Ovary (tissue), 3 donors: ENCODE measurements around the gene C1QTNF1.

Experiments
- EP300 ChIP-seq: sonication (generic); formaldehyde crosslinking; IDR thresholded peaks from one replicate; pipeline ENCODE4 v1.6.1; 2017; ENCODE audit warnings: antibody characterized with exemption
- POLR2A ChIP-seq: fragments of 450-650 bp; IDR thresholded peaks from one replicate; pipeline ENCODE4 v1.6.1; 2017; ENCODE audit warnings: antibody characterized with exemption, mild to moderate bottlenecking, moderate library complexity
- TF ChIP-seq, protein P1 (sequence below), 3 donors: fragments of 450-650 bp in 2 of 3; fragments of 200-600 bp in 1 of 3; IDR thresholded peaks; one replicate each; pipeline versions ENCODE4 v1.5.1 to v1.8.0; 2016 to 2022; ENCODE audit warnings: antibody characterized with exemption in 3 of 3, mild to moderate bottlenecking in 1 of 3
- donor health status: DM: no; HTN: no; CAD: no.

GRCh38 chr17:79002796-79003593 lies 21.0 kb upstream of the C1QTNF1 start:
- TF ChIP-seq, protein P1, sequence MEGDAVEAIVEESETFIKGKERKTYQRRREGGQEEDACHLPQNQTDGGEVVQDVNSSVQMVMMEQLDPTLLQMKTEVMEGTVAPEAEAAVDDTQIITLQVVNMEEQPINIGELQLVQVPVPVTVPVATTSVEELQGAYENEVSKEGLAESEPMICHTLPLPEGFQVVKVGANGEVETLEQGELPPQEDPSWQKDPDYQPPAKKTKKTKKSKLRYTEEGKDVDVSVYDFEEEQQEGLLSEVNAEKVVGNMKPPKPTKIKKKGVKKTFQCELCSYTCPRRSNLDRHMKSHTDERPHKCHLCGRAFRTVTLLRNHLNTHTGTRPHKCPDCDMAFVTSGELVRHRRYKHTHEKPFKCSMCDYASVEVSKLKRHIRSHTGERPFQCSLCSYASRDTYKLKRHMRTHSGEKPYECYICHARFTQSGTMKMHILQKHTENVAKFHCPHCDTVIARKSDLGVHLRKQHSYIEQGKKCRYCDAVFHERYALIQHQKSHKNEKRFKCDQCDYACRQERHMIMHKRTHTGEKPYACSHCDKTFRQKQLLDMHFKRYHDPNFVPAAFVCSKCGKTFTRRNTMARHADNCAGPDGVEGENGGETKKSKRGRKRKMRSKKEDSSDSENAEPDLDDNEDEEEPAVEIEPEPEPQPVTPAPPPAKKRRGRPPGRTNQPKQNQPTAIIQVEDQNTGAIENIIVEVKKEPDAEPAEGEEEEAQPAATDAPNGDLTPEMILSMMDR (IDR thresholded peaks at IDR 0.05) = no peak
- TF ChIP-seq POLR2A (no peak), EP300 (no peak)
